ENCODE results near the gene BBS9. TPM values are rescaled to one million over a fixed set of nuclear protein-coding genes. Genes with fewer than 3 reads are reported as not detected.

Gene BBS9
- total RNA-seq, 4 donors from 2014 or later = 16.4 to 26.0 (median 21.4) TPM

- 83% methylated on average over 6 of the region's 6 CpGs for WGBS
- Histone ChIP-seq H3K4me1 (no peaks in the 10 kb centered on the region), H3K9me3 (no peaks in the 10 kb centered on the region), H3K36me3 (no peaks in the 10 kb centered on the region), H3K4me3 (no peak overlapping the region), H3K27ac (no peak overlapping the region), H3K27me3 (no peaks in the 10 kb centered on the region)
- TF ChIP-seq POLR2AphosphoS5 (IDR thresholded peaks at IDR 0.05) = no peak
- TF ChIP-seq POLR2A (IDR thresholded peaks at IDR 0.05) = no peak
- TF ChIP-seq EP300 (IDR thresholded peaks at IDR 0.05) = no peak
- TF ChIP-seq CTCF (IDR thresholded peaks at IDR 0.05) = no peak
- no peak for DNase-seq (ENCODE audit: low spot score in 2 of 2)
These were observed 288.9 kb downstream of the BBS9 start for GRCh38 chr7:33418251-33418701.

- DNase-seq (ENCODE audit: low spot score in 2 of 2) = no peak
- Histone ChIP-seq H3K27ac (no peak overlapping the region), H3K27me3 (no peaks in the 10 kb centered on the region), H3K4me1 (no peaks in the 10 kb centered on the region), H3K9me3 (no peaks in the 10 kb centered on the region), H3K4me3 (no peak overlapping the region), H3K36me3 (no peaks in the 10 kb centered on the region)
- TF ChIP-seq POLR2A (IDR thresholded peaks at IDR 0.05) = no peak
- no peak for TF ChIP-seq CTCF (IDR thresholded peaks at IDR 0.05)
- TF ChIP-seq EP300 (IDR thresholded peaks at IDR 0.05) = no peak
- no peak for TF ChIP-seq POLR2AphosphoS5 (IDR thresholded peaks at IDR 0.05)
- 73% methylated on average over 6 of the region's 6 CpGs for WGBS
These were observed 291.1 kb downstream of the BBS9 start for GRCh38 chr7:33420311-33420940.

GRCh38 chr7:33421429-33421828, 292.1 kb downstream of the BBS9 start:
- WGBS = 51% methylated on average over 1 of the region's 1 CpG
- Histone ChIP-seq H3K4me3 (no peak overlapping the region), H3K27me3 (no peaks in the 10 kb centered on the region), H3K9me3 (no peaks in the 10 kb centered on the region), H3K27ac (no peak overlapping the region), H3K4me1 (no peaks in the 10 kb centered on the region), H3K36me3 (no peaks in the 10 kb centered on the region)
- DNase-seq (ENCODE audit: low spot score in 2 of 2) = no peak
- TF ChIP-seq EP300 (IDR thresholded peaks at IDR 0.05) = no peak
- TF ChIP-seq POLR2AphosphoS5 (IDR thresholded peaks at IDR 0.05) = no peak
- TF ChIP-seq POLR2A (IDR thresholded peaks at IDR 0.05) = no peak
- TF ChIP-seq CTCF (IDR thresholded peaks at IDR 0.05) = no peak

- no peak for TF ChIP-seq POLR2A (IDR thresholded peaks at IDR 0.05)
- TF ChIP-seq POLR2AphosphoS5 (IDR thresholded peaks at IDR 0.05) = no peak
- TF ChIP-seq EP300 (IDR thresholded peaks at IDR 0.05) = no peak
- TF ChIP-seq CTCF (IDR thresholded peaks at IDR 0.05) = no peak
- WGBS = 97% methylated on average over 2 of the region's 2 CpGs
- H3K9me3 ChIP-seq = no peaks in the 10 kb centered on the region
- H3K4me3 ChIP-seq = no peak overlapping the region
- H3K4me1 ChIP-seq = no peaks in the 10 kb centered on the region
- H3K27ac ChIP-seq = no peak overlapping the region
- H3K36me3 ChIP-seq = no peaks in the 10 kb centered on the region
- no peak for DNase-seq (ENCODE audit: low spot score in 2 of 2)
- no peaks in the 10 kb centered on the region for H3K27me3 ChIP-seq
These were observed 292.8 kb downstream of the BBS9 start for GRCh38 chr7:33422141-33422540.

GRCh38 chr7:33422825-33423645, 293.7 kb downstream of the BBS9 start:
- H3K27me3 ChIP-seq = no peaks in the 10 kb centered on the region
- TF ChIP-seq POLR2A (IDR thresholded peaks at IDR 0.05) = no peak
- H3K9me3 ChIP-seq = no peaks in the 10 kb centered on the region
- H3K36me3 ChIP-seq = no peaks in the 10 kb centered on the region
- no peaks in the 10 kb centered on the region for H3K4me1 ChIP-seq
- DNase-seq (ENCODE audit: low spot score in 2 of 2) = no peak
- 90% methylated on average over 8 of the region's 8 CpGs for WGBS
- H3K4me3 ChIP-seq = no peak overlapping the region
- H3K27ac ChIP-seq = no peak overlapping the region

Data from suprapubic skin (tissue), 4 donors.